Choroid plexus epithelial cell (primary cell): ENCODE measurements around the gene TRH.
"Not testable (repeated sequence)": the region's sequence is repeated elsewhere in the genome, so short reads cannot be mapped to it uniquely, and the experiment has no call there.

Experiments
- DNase-seq: peaks from one replicate; pipeline ENCODE4 v3.0.0-alpha.2; 2010; ENCODE audit warnings: low read depth
- H3K4me3 ChIP-seq: 2 replicates; pipeline ENCODE4 v1.5.1; 2011; ENCODE audit warnings: low read depth, mild to moderate bottlenecking, control low read depth, low read length, moderate library complexity
- CTCF ChIP-seq: conservative IDR thresholded peaks from 2 replicates; pipeline ENCODE4 v1.5.1; 2011; ENCODE audit warnings: low read depth, mild to moderate bottlenecking, control low read depth, inconsistent platforms, low read length, moderate library complexity

Gene TRH

GRCh38 chr3:129996073-129996472 lies 21.6 kb downstream of the TRH start:
- H3K4me3 ChIP-seq, result no peak overlapping the region
- DNase-seq, result no peak
- TF ChIP-seq CTCF, result no peak

GRCh38 chr3:129999176-129999575 lies 24.7 kb downstream of the TRH start:
- H3K4me3 ChIP-seq, DNase-seq: not testable (repeated sequence)

- peak; percentile 38 for TF ChIP-seq CTCF
- H3K4me3 ChIP-seq, result peak overlapping the region; percentile 48
- peak; percentile 12 for DNase-seq
Measured at GRCh38 chr3:130002666-130003598, 28.4 kb downstream of the TRH start.

GRCh38 chr3:130010556-130010955 lies 36.0 kb downstream of the TRH start:
- no peak for TF ChIP-seq CTCF
- H3K4me3 ChIP-seq, result no peak overlapping the region

GRCh38 chr3:130012108-130012507 lies 37.6 kb downstream of the TRH start:
- not testable (repeated sequence) for H3K4me3 ChIP-seq
- DNase-seq, result peak; percentile 31

More at GRCh38 chr3:130010556-130010955, 36.0 kb downstream of the TRH start:
- DNase-seq, result no peak

GRCh38 chr3:130013246-130013645 lies 38.7 kb downstream of the TRH start:
- not testable (repeated sequence) for DNase-seq

GRCh38 chr3:130014526-130014925 lies 40.0 kb downstream of the TRH start:
- TF ChIP-seq CTCF, result no peak
- no peak for DNase-seq
- H3K4me3 ChIP-seq, result no peak overlapping the region

More at GRCh38 chr3:130013246-130013645, 38.7 kb downstream of the TRH start:
- not testable (repeated sequence) for H3K4me3 ChIP-seq

- DNase-seq, H3K4me3 ChIP-seq: not testable (repeated sequence)
Measured at GRCh38 chr3:130017661-130018060, 43.1 kb downstream of the TRH start.

- not testable (repeated sequence) for H3K4me3 ChIP-seq, DNase-seq
Measured at GRCh38 chr3:130026146-130026829, 51.8 kb downstream of the TRH start.

GRCh38 chr3:130027437-130027836 lies 52.9 kb downstream of the TRH start:
- not testable (repeated sequence) for DNase-seq, H3K4me3 ChIP-seq
